Fibroblast of mammary gland (primary cell): ENCODE data around the gene TKFC.

Source experiments
- DNase-seq: peaks from one replicate; pipeline ENCODE4 v3.0.0-alpha.2; 2010; ENCODE audit warnings: low read depth
- H3K4me3 ChIP-seq: 2 replicates; pipeline ENCODE4 v1.5.1; 2011; ENCODE audit warnings: low read depth, mild to moderate bottlenecking, low read length, moderate library complexity; ENCODE audit not compliant: control insufficient read depth
- TF ChIP-seq, protein P1 (sequence below): conservative IDR thresholded peaks from 2 replicates; pipeline ENCODE4 v1.5.1; 2011; ENCODE audit warnings: low read depth, low read length, inconsistent platforms; ENCODE audit not compliant: control insufficient read depth, insufficient read depth

Gene TKFC

DNA sequence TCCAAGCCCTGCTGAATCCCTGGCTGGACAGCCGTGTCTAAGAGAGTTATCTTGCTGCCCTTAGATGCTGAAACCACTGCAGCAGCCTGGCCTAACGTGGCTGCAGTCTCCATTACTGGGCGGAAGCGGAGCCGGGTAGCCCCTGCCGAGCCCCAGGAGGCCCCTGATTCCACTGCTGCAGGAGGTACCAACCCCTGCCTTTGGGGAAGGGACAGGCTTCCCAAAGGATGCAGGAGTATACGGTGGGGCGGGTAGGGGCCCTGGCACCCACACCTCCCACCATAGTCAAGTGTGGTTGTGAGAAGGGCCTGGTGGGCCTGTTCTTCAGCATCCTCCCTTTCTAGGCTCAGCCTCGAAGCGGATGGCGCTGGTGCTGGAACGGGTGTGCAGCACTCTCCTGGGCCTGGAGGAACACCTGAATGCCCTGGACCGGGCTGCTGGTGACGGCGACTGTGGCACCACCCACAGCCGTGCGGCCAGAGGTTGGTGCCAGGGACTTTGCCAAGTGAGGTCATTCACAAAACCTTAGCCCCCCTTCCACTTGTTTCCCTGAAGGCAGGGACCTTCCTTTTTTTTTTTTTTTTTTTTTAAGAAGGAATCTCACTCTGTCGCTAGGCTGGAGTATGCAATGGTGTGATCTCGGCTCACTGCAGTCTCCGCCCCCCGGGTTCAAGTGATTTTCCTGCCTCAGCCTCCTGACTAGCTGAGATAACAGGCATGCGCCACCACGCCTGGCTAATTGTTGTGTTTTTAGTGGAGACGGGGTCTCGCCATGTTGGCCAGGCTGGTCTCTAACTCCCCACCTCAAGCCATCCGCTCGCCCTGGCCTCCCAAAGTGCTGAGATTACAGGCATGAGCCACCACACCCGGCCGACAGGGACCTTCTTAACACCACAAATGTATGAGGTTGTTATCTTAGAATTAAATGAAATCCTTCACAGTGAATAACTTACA lies 11.0 kb downstream of the TKFC start:
- no peak overlapping the region for H3K4me3 ChIP-seq
- DNase-seq: no peak
- TF ChIP-seq, protein P1, sequence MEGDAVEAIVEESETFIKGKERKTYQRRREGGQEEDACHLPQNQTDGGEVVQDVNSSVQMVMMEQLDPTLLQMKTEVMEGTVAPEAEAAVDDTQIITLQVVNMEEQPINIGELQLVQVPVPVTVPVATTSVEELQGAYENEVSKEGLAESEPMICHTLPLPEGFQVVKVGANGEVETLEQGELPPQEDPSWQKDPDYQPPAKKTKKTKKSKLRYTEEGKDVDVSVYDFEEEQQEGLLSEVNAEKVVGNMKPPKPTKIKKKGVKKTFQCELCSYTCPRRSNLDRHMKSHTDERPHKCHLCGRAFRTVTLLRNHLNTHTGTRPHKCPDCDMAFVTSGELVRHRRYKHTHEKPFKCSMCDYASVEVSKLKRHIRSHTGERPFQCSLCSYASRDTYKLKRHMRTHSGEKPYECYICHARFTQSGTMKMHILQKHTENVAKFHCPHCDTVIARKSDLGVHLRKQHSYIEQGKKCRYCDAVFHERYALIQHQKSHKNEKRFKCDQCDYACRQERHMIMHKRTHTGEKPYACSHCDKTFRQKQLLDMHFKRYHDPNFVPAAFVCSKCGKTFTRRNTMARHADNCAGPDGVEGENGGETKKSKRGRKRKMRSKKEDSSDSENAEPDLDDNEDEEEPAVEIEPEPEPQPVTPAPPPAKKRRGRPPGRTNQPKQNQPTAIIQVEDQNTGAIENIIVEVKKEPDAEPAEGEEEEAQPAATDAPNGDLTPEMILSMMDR: no peak

DNA sequence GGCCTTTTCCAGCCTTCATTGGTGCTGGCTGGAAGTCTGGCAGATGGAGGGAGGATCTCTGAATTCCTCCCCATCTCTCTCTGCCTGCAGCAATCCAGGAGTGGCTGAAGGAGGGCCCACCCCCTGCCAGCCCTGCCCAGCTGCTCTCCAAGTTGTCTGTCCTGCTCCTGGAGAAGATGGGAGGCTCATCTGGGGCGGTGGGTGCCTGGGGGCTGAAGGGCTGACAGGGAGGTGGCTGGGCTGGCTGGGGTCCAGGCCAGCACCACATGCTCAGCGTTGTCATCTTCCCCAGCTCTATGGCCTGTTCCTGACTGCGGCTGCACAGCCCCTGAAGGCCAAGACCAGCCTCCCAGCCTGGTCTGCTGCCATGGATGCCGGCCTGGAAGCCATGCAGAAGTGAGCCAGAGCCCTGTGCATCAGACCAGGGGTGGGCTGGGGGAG lies 12.2 kb downstream of the TKFC start:
- no peak for DNase-seq
- no peak overlapping the region for H3K4me3 ChIP-seq
- TF ChIP-seq, protein P1: no peak

DNA sequence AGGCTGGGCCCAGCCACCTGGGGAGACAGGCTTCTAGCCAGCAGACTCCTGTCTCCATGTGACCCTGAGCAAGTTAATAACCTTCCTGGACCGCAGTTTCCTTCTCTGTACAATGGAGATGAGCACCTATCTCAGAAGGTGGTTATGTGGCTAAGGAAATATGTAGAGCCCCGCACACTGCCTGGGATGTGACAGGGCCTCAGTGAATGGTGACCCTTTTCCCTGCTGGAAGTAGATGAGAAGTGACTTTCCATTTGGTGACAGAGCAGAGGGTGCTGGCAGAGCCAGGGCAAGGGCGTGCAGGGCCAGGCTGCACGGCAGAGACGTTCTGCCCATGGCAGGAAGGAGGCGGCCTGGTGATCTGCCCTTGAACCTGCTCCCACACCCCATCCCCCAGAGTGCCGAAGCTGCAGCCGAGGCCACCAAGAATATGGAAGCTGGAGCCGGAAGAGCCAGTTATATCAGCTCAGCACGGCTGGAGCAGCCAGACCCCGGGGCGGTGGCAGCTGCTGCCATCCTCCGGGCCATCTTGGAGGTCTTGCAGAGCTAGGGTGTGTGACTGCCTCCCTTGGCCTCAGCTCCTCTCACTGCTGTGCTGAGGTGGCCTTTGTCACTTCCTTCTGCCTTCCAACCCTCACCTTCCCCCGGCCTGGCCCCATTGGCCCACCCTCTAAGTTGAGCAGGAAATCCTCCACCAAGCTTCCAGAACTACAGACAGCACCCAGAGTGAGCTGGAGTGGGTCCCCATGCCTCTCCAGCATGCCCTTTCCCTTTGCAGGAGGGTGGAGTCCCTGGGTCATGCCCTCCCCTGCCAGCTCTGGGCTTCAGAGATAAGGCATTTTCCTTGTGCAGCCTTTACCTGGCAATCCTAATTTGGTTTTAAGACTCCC lies 13.2 kb downstream of the TKFC start:
- no peak for DNase-seq
- TF ChIP-seq, protein P1: no peak
- no peak overlapping the region for H3K4me3 ChIP-seq

DNA sequence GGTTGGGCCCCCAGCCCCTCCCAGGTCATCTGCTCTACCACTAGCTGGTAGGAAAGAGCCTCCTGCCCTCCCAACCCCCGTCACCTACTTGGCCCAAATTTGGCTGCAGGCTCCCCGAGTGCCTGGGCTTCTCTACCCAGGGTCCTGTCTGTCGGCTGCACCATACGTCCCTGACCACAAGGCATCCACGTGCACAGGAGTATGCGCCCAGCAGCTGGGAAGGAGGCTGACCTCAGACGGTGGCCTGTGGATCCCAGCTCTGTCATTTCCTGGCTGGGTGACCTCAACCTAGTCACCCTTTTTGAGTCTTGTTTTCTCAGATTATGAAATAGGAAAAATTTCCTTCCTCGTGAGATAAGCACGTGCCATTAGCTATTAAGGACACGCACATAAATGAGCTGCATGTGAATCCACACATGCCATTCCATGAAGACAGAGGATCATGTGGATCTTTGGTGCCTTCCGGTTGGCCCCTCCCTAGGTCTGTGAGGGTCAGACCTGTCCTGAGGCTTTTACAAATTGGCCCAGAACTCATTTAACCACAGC lies 15.0 kb downstream of the TKFC start:
- peak; percentile 41 for DNase-seq
- no peak overlapping the region for H3K4me3 ChIP-seq

DNA sequence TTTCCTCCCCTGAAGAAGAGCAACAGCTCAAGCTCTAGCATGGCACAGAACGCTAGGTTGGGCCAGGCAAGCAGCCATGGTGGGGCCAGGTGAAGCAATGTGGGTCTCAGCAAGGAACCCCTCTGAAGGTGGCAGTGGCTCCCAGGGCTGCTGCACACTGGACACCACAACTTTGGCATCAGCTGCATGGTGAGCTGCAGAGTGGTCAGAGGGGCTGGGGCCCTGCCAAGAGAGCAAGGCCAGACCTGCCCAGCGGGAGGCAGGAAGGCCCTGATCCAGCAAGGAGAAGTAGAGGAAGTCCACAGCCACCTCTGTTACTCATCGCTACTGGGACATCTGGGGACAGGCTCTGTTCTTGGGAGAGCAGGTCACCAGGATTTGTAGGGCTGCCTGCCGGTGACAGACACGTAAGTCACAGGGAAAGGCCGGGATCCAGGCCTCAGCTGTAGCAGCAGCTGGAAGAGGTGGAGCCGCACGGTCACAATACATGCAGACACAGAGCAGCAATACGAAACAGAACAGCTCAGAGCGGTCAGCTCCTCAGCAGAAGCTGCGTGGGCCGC lies 16.2 kb downstream of the TKFC start:
- no peak overlapping the region for H3K4me3 ChIP-seq
- TF ChIP-seq, protein P1: no peak
- DNase-seq: no peak

More for the DNA sequence above, 15.0 kb downstream of the TKFC start:
- TF ChIP-seq, protein P1: no peak

DNA sequence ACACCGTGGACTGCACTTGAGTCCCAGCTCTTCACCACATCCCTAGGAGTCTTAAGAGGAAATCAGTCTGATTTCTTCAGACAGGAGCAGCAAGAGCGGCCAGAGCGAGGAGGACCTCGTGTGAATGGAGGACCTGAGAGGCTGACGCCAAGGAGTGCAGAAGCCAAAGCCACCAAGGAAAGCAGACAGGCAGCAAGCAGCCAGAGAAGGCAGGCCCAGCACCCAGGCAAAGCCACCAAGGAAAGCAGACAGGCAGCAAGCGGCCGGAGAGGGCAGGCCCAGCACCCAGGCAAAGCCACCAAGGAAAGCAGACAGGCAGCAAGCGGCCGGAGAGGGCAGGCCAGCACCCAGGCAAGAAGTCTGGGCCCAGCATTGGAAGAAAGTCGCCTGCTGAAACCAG lies 16.9 kb downstream of the TKFC start:
- no peak for DNase-seq
- TF ChIP-seq, protein P1: no peak
- H3K4me3 ChIP-seq: no peak overlapping the region
